Measurements from ENCODE around the gene C20orf144.

Gene C20orf144

DNA sequence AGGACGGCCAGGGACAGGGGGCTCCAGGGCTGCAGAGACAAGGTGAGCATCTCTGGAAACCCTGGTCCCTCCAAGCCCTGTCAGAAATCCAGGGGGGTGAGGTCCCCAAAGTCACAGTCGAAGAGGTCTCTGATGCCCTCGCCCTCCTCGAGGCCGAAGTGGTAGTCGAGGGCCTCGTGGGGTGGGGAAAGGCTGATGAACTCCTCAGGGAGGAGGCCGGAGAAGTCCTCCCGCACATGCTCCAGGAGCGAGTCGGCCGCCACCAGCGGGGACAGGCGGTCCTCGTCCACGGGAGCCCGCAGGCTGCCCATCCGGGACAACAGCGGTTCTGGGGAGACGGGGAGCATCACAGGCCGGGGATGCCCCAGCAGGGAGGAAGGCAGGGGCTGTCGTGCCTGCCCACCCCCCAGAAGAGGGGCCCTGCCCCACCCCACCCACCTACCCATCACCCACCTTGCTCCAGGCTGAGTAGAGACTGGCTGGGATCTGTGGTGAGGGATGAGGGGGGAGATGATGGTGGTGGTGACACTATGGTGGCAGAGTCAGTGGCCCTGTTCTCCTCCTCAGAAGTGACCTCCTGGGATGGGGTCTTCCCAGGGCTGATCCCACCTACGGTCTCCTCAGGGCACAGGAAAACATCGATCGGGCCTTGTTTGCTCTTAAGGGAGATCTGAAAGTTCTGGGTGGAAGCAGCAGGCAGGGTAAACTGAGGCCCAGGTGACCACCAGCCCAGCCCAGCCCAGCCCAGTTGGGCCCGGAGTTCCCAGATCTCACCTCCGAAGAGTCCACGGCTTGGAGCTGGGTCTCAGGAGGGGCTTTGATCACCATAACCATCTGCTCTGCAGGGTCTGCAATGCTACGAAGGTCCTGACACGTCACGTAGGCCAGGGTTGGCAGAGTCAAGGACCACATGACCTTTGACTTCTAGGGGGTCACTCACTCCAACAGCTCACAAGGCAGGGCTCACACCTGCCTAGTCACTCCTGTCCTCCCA is 14.8 kb downstream of the C20orf144 start:
- DNase-seq (ENCODE audit: low read depth in 2 of 2) = no peak

GRCh38 chr20:33677991-33678702 is 16.0 kb downstream of the C20orf144 start:
- no peak for DNase-seq (ENCODE audit: low read depth in 2 of 2)

DNA sequence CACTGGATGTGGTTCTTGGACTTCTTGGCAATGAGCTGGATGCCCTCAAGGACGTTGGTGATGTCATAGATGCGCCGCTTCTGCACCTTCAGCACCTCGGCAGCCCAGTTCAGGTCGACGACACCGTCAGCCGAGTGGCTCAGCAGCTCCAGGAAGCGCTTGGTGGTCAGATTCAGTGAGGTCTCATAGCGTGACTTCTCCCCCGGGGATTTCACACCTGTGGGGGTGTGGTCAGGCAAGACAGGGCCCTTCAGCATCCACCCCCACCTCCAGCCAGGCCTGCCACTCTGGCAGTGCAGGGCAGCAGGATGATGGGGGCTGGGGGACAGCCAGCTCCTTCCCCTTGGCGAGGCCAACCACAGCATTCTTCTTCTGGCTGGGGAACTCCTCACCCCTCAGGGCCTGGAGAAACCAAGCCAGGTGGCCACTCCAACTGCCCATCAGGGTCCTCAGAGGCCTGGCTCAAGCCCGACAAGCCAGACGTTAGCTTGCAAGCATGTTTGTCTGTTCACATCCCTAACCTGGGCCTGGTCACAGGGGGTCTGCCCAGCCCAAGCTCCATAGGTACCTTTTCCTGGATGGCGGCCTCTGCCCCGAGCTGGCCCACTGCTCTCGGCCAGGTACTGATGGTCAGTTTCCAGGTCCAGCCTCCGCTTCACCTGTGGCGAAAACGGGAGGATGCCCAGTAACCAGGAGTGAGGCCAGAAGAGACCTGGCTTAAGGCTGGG is 17.8 kb downstream of the C20orf144 start:
- DNase-seq (ENCODE audit: low read depth in 2 of 2) = no peak

DNA sequence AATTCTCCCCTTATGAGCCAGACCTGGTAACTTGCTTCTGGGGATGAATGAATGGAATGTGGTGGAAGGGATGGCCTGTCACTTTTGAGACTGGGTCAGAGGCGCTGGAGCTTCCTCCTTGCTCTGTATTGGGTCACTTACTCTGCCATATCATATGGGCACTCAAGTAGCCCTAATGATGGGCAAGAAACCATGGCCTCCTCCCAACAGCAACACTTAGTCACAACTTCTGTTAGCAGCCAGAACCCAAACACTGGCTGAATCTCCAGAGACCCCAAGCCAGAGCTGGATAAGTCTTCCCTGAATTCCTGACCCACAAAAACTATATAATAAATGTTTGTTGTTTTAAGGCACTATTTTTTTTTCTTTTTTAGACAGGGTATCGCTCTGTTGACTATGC is 18.6 kb downstream of the C20orf144 start:
- DNase-seq (ENCODE audit: low read depth in 2 of 2) = no peak

DNA sequence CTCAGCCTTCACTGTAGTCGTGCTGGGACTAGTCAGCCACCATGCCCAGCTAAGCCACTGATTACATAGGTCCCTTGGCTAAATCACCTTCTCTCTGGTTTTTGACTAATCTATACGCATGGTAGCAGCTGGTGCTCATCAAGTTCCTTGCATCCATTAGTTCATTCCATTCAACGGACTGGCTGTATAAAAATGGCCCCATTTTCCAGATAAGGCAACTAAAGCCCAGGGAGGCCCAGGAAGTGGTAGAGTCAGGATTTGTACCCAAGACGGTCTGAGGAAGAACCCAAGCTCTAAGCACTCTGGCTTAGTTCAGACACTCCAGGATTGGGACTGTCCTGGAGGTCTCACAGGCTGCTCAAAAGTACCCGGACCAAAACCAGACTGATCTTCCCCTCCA is 19.2 kb downstream of the C20orf144 start:
- no peak for DNase-seq (ENCODE audit: low read depth in 2 of 2)

- no peak for DNase-seq (ENCODE audit: low read depth in 2 of 2)
Observed at GRCh38 chr20:33681728-33682353, 19.7 kb downstream of the C20orf144 start.

DNA sequence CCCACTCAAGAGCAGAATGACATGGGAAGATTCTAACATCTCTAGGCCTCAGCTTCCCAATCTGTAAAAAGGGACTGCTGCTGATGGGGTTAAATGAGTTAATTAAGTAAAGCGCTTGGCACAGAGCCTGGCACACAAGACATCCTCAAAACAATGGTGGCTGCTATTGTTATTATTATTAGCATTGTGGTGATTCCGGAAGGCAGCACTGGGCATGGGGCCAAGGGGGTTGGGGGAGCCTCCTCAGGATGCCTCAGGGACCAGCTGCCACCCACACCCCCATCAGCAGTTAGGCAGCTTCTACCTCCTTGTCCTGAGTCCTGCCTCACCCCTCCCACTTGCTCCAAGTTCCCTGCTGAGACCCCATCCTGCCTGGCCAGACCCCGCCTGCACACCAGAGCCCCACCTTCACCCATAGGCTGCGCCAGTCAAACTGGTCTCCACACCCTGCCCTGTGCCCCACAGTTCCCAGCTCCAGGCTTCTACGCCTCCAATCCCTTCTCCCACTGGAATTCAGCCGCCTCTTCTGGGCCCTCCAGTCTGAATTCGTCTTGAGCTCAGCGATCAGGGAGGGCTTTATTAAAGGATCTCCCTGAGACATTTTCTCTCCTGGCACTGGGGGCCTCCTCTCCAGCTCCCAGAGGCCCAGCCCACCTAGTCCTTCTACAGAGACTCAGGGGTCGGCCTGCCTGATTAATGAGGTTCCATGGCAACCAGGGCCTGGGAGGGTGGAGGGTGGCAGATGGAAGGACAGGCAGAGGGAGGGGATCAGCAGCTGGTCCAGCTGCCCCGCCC is 22.6 kb downstream of the C20orf144 start:
- DNase-seq (ENCODE audit: low read depth in 2 of 2) = no peak

DNA sequence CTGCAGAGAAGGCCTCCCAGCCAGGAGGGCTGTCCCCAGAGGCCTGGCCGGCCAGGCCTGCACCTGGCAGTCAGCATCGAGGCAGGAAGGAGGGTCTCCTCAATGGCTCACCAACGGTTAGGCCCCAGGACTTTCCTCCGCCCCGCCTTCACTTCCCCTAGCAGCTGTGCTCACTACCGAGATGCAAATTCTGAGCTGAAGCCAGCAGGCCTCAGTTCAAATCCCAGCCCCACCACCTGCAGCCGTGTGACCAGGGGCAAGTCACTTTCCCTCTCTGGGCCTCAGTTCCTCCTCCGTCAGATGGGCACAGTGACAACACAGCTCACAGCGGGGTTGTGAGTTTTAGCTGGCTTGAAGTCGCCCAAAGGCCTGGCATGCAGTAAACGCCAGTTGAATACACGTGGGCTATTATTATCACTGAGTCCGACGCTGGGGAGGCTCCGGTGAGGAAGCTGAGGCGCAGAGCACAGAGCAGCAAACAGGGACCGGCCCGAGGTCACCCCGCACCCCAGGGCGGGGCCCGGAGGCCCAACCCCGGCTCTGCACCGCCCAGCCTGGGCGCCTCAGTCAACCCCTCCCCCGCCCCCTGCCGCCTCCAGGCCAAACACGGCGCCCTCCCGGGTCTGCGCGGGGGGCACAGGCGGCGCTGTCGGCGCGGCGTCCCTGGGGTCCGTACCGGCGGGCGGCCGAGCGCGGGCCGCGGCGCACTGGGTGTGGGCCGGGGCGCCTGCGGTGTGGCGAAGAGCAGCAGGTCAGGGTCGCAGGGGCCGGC is 23.4 kb downstream of the C20orf144 start:
- no peak for DNase-seq (ENCODE audit: low read depth in 2 of 2)

GRCh38 chr20:33686100-33686983 is 24.2 kb downstream of the C20orf144 start, which contains the start of gene E2F1:
Gene E2F1, minus strand, starts transcription at chr20:33686385. Its CDS starts 121 bp downstream, at chr20:33686264.
- DNase-seq (ENCODE audit: low read depth in 2 of 2) = peak; percentile 88 to 91

GRCh38 chr20:33686984-33687366 is 24.8 kb downstream of the C20orf144 start:
- no peak for DNase-seq (ENCODE audit: low read depth in 2 of 2)

GRCh38 chr20:33687370-33687915 is 25.3 kb downstream of the C20orf144 start:
- no peak for DNase-seq (ENCODE audit: low read depth in 2 of 2)

DNA sequence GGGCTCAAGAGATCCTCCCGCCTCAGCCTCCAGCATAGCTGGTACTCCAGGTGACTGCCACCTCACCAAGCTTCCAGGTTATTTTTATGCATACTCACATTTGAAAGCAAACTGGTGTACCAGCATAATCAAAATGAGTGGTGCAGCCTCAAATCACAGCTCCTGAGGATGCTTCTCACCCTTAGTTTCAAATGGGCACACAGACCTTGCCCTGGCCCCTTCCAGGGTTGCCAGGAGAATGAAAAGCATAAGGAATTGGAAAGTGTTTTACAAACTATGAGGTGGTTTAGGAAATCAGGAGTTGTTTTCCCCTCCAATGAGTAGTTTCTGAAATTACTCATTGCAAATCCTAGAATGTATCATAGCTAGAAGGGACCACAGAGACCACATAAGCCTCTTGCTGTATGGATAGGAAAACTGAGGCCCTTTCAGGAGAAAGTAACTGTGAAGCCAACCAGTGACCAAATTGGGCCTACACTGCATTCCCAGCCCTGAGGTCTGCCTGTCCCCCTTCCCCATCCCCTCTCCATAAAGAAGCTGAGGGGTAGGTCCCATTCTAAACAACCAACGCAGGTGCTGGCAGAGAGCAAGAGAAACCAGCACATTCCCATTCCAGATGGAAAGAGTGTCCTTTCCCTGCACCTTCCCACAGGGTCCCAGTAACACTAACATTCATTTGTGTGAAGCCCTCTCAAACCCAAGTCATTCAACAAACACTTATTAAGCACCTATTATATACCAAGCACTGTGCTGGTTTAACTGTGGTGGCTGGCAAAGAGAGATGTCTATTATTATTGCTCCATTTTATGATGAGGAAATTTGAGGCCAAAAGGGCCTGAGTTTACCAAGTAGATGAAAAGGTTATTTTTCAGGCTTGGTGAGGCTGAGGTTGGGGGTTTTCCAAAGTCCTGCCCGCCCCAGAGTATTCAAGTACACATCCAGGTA is 26.1 kb downstream of the C20orf144 start:
- no peak for DNase-seq (ENCODE audit: low read depth in 2 of 2)

GRCh38 chr20:33688938-33689424 is 26.9 kb downstream of the C20orf144 start:
- no peak for DNase-seq (ENCODE audit: low read depth in 2 of 2)

GRCh38 chr20:33689493-33689892 is 27.4 kb downstream of the C20orf144 start:
- DNase-seq (ENCODE audit: low read depth in 2 of 2) = no peak

DNA sequence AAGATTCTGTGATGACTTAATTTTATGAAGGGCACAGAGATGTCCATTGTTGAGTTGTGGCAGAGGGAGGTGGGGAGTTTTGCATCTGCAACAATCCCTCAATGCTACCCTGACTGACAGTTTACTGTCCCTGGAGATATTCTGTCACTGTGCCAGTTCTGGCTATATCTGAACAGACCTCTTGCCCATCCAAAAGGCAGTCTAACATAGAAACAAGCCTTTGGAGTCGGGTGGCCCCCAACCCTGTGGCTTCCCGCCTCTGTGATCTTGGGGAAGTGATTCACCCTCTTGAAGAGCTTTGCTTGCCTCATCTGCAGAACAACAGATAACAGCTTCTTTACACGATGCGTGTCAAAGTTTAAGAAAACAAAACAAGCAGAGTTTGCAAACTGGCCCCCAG is 27.8 kb downstream of the C20orf144 start:
- peak in 1 of 2 donors; percentile 14 for DNase-seq (ENCODE audit: low read depth in 2 of 2)

DNA sequence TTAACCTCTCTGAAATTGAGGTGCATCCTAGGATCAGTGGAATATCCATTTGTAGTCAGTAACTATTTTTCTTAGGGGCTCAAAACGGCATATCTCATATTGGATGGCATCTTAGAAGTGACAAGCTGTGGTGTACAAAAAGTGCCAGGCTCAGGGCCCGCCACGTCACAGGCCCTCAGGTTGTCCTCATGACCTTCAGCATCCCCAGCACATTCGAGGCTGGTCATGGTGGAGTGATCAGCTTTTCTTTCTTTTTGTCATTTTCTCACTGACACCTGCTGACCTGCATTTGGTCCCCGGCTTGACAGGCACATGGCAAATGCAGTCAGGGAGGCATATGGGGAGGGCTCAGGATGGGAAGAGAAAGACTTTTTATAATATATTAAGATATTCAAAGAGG is 31.2 kb downstream of the C20orf144 start:
- no peak for DNase-seq (ENCODE audit: low read depth in 2 of 2)
